HepG2 (cell line): ENCODE data around the gene SPATA31E1. TPM values are rescaled to one million over a fixed set of nuclear protein-coding genes. Genes with fewer than 3 reads are reported as not detected.

Experiments used
- CAMTA2 ChIP-seq: sonication (generic); formaldehyde crosslinking; IDR thresholded peaks from 2 replicates; pipeline ENCODE4 v1.4.0; 2020; ENCODE audit warnings: mild to moderate bottlenecking, missing genetic modification reagents, borderline replicate concordance
- JUN ChIP-seq: sonication (generic); formaldehyde crosslinking; IDR thresholded peaks from 2 replicates; pipeline ENCODE4 v1.4.0; 2020; ENCODE audit warnings: mild to moderate bottlenecking, missing genetic modification reagents
- YY1 ChIP-seq: IDR thresholded peaks from 2 replicates; pipeline ENCODE4 v1.6.1; 2011; ENCODE audit warnings: low read length, low read depth, moderate library complexity, mild to moderate bottlenecking; ENCODE audit not compliant: insufficient read depth, insufficient replicate concordance
- polyA plus RNA-seq, 8 experiments: library from polyadenylated mRNA; depleted of rRNA in 3 of 8; stranded (reverse) in 7 of 8; unstranded in 1 of 8; fragments of >200 nt; fragmentation: Illumina TruSeq in 4 of 8; extraction: Trizol in 4 of 8; gene quantifications; 2 replicates each; pipeline versions ENCODE4 v1.2.1 to v1.2.3, GENCODE V29; 2011 to 2016; ENCODE audit warnings: low read depth in 4 of 8, missing spikeins in 1 of 8, mixed read lengths in 1 of 8; ENCODE audit not compliant: insufficient read depth in 1 of 8
- total RNA-seq, 5 experiments: library from RNA; depleted of rRNA; stranded (reverse); fragments of >200 nt; fragmentation: Illumina TruSeq; extraction: Trizol; gene quantifications; 2 replicates each; pipeline ENCODE4 v1.2.3, GENCODE V29; 2016; ENCODE audit warnings: low read depth in 1 of 5
- TF ChIP-seq, protein P1 (sequence below): sonication (generic); formaldehyde crosslinking; IDR thresholded peaks from 2 replicates; pipeline ENCODE4 v1.4.0; 2020; ENCODE audit warnings: missing genetic modification reagents
- TF ChIP-seq, protein P2 (sequence below): IDR thresholded peaks from 2 replicates; pipeline ENCODE4 v1.6.1; 2016; ENCODE audit warnings: missing biosample characterization, missing genetic modification reagents, low read depth
- TF ChIP-seq, protein P3 (sequence below): sonication (generic); formaldehyde crosslinking; IDR thresholded peaks from 2 replicates; pipeline ENCODE4 v1.4.0; 2020; ENCODE audit warnings: missing genetic modification reagents

Gene SPATA31E1
- total and polyA plus RNA-seq, 2 of the 13 experiments (the other 11 are each of a cell fraction or from before 2014, with no cell fraction given): not detected

DNA sequence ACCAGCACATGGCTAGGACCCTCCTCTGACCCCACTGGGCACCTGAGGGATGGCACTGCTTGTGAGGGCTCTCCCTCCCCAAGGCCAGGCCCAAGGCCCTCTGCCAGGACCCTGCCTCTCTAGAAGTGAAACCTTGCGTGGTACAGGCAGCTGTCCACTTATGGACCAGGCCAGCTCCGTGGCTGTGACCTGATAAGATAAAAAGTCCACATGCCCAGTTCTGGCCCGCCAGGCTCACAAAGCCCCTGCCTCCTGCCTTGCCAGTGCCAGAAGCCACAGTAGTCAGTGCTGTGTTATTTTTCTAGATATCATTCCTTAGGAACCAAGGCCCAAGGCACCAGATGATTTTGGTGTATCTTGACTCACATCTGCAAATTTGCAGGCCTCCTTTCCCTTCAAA is 14.0 kb upstream of the SPATA31E1 start (continued):
- TF ChIP-seq, protein P1, sequence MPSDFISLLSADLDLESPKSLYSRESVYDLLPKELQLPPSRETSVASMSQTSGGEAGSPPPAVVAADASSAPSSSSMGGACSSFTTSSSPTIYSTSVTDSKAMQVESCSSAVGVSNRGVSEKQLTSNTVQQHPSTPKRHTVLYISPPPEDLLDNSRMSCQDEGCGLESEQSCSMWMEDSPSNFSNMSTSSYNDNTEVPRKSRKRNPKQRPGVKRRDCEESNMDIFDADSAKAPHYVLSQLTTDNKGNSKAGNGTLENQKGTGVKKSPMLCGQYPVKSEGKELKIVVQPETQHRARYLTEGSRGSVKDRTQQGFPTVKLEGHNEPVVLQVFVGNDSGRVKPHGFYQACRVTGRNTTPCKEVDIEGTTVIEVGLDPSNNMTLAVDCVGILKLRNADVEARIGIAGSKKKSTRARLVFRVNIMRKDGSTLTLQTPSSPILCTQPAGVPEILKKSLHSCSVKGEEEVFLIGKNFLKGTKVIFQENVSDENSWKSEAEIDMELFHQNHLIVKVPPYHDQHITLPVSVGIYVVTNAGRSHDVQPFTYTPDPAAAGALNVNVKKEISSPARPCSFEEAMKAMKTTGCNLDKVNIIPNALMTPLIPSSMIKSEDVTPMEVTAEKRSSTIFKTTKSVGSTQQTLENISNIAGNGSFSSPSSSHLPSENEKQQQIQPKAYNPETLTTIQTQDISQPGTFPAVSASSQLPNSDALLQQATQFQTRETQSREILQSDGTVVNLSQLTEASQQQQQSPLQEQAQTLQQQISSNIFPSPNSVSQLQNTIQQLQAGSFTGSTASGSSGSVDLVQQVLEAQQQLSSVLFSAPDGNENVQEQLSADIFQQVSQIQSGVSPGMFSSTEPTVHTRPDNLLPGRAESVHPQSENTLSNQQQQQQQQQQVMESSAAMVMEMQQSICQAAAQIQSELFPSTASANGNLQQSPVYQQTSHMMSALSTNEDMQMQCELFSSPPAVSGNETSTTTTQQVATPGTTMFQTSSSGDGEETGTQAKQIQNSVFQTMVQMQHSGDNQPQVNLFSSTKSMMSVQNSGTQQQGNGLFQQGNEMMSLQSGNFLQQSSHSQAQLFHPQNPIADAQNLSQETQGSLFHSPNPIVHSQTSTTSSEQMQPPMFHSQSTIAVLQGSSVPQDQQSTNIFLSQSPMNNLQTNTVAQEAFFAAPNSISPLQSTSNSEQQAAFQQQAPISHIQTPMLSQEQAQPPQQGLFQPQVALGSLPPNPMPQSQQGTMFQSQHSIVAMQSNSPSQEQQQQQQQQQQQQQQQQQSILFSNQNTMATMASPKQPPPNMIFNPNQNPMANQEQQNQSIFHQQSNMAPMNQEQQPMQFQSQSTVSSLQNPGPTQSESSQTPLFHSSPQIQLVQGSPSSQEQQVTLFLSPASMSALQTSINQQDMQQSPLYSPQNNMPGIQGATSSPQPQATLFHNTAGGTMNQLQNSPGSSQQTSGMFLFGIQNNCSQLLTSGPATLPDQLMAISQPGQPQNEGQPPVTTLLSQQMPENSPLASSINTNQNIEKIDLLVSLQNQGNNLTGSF (CRISPR knock-in tag): no peak
- TF ChIP-seq CAMTA2 (CRISPR knock-in tag) (no peak), YY1 (no peak), JUN (CRISPR knock-in tag) (no peak)
- TF ChIP-seq, protein P2, sequence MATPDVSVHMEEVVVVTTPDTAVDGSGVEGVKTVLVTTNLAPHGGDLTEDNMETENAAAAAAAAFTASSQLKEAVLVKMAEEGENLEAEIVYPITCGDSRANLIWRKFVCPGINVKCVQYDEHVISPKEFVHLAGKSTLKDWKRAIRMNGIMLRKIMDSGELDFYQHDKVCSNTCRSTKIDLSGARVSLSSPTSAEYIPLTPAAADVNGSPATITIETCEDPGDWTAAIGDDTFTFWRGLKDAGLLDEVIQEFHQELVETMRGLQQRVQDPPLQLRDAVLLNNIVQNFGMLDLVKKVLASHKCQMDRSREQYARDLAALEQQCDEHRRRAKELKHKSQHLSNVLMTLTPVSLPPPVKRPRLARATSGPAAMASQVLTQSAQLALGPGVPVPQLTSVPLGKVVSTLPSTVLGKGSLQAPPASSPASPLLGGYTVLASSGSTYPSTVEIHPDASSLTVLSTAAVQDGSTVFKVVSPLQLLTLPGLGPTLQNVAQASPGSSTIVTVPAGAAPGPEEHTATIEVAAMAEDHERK: no peak
- TF ChIP-seq, protein P3, sequence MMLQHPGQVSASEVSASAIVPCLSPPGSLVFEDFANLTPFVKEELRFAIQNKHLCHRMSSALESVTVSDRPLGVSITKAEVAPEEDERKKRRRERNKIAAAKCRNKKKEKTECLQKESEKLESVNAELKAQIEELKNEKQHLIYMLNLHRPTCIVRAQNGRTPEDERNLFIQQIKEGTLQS (CRISPR knock-in tag): no peak
